ENCODE data around the gene PARM1.

Gene PARM1

GRCh38 chr4:75058486-75058885, 125.6 kb downstream of the PARM1 start:
- TF ChIP-seq, protein P1, sequence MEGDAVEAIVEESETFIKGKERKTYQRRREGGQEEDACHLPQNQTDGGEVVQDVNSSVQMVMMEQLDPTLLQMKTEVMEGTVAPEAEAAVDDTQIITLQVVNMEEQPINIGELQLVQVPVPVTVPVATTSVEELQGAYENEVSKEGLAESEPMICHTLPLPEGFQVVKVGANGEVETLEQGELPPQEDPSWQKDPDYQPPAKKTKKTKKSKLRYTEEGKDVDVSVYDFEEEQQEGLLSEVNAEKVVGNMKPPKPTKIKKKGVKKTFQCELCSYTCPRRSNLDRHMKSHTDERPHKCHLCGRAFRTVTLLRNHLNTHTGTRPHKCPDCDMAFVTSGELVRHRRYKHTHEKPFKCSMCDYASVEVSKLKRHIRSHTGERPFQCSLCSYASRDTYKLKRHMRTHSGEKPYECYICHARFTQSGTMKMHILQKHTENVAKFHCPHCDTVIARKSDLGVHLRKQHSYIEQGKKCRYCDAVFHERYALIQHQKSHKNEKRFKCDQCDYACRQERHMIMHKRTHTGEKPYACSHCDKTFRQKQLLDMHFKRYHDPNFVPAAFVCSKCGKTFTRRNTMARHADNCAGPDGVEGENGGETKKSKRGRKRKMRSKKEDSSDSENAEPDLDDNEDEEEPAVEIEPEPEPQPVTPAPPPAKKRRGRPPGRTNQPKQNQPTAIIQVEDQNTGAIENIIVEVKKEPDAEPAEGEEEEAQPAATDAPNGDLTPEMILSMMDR (IDR thresholded peaks at IDR 0.05; ENCODE audit: low read length, missing control alignments): no peak
- no peak overlapping the region for H3K4me3 ChIP-seq (replicated peaks; ENCODE audit: low read depth, low read length)

DNA sequence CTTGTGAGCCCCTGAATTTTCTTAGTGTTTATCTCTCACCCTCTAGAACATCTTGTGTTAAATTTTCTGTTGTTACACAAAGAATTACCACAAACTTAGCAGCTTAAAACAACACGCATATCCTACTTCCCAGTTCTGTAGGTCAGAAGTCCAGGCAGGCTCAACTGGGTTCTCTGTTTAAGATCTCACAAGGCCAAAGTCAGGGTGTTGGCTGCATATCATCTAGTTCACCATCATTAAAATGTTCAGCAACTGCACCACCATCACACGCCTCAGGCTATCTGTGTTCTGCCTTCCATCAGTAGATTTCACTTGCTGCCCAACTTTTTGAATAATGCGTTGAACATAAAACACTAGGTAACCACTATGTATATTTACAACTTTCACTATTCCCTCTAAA, 130.5 kb downstream of the PARM1 start:
- TF ChIP-seq, protein P1 (IDR thresholded peaks at IDR 0.05; ENCODE audit: low read length, missing control alignments): no peak
- no peak for DNase-seq (ENCODE audit: low read depth)

More at GRCh38 chr4:75058486-75058885, 125.6 kb downstream of the PARM1 start:
- no peak for DNase-seq (ENCODE audit: low read depth)

DNA sequence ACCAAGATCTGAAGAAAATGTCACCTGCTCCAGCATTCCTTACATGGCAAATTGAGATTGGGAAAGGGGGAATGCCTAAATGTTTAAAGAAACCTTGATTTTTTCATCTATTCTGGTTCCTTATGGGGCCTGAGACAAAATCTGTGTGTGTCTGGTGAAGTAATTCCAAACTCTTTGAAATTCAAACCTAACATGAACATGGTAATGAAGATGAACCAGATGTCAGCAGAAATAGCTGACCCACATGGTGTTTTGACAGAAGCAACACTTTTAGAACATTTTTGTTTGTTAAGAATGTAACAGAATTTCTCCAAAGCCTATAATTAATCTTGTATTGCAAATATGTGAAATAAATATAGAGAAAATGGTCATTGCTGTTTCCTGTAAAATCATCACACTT, 133.0 kb downstream of the PARM1 start:
- H3K4me3 ChIP-seq (replicated peaks; ENCODE audit: low read depth, low read length): no peak overlapping the region
- DNase-seq (ENCODE audit: low read depth): no peak
- TF ChIP-seq, protein P1 (IDR thresholded peaks at IDR 0.05; ENCODE audit: low read length, missing control alignments): no peak

More for the DNA sequence above, 130.5 kb downstream of the PARM1 start:
- no peak overlapping the region for H3K4me3 ChIP-seq (replicated peaks; ENCODE audit: low read depth, low read length)

DNA sequence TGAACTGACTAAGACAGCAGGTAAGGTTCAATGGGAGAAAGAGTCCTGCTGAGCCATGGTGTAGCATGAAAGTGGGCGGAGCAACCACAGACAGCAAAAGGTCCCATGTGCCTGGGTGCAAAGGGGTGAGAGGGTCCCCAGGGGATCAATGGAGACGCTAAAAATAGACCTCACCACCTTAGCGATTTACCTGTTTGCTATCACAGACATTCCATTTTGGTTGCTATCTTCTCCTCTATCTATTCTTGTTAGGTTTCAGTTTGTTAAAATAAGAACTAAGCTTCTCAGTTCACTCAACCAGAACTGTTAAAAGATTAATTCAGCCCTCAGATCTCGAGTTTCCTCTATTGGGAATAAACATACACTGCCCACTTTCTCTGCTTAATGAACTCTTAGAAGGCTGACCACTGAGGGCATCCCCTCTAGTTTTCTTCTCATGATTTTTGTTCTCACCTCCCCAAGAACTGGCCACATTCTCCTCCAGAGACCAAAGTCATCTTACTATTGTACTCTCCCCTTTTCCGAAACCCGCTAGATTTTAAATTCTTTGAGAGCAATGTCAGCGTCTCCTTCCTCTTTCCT, 136.7 kb downstream of the PARM1 start:
- no peak overlapping the region for H3K4me3 ChIP-seq (replicated peaks; ENCODE audit: low read depth, low read length)
- TF ChIP-seq, protein P1 (IDR thresholded peaks at IDR 0.05; ENCODE audit: low read length, missing control alignments): no peak
- no peak for DNase-seq (ENCODE audit: low read depth)

DNA sequence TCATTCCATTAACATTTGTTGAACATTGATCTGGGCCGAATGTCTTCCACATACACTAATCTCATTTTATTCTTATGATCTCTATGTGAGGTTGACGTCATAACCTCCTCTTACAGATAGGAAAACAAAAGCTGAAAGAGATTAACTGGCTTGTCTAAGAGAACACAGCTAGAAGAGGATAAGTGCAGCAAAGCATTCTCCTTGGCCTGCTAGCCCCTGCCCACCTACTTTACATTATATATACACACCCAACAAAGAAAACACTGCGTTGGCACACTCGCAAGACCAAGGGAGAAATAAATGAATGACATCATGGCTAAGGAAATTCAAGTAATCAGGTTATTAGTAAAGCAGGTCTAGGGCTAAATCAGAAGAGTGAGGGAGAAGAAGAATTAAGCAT, 138.4 kb downstream of the PARM1 start:
- no peak for DNase-seq (ENCODE audit: low read depth)
- H3K4me3 ChIP-seq (replicated peaks; ENCODE audit: low read depth, low read length): no peak overlapping the region
- TF ChIP-seq, protein P1 (IDR thresholded peaks at IDR 0.05; ENCODE audit: low read length, missing control alignments): no peak

DNA sequence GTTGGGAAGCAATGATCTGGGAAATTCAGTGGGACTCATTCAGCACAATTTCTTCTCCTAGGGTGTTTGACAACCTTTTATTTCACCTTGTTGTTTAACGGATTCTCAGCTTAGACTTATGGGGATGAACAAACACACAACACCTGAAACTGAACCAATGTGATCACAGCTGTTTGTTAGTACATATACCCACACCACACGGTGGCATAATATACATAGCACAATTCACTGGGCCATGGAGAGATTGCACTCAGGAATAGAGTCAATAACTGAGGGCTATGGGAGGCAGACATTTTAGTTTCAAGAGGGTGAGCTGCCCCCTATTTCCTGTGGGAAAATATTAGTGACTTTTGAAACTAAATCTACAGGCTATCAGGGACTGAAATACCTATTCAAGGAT, 148.0 kb downstream of the PARM1 start:
- H3K4me3 ChIP-seq (replicated peaks; ENCODE audit: low read depth, low read length): no peak overlapping the region
- DNase-seq (ENCODE audit: low read depth): no peak
- TF ChIP-seq, protein P1 (IDR thresholded peaks at IDR 0.05; ENCODE audit: low read length, missing control alignments): no peak

DNA sequence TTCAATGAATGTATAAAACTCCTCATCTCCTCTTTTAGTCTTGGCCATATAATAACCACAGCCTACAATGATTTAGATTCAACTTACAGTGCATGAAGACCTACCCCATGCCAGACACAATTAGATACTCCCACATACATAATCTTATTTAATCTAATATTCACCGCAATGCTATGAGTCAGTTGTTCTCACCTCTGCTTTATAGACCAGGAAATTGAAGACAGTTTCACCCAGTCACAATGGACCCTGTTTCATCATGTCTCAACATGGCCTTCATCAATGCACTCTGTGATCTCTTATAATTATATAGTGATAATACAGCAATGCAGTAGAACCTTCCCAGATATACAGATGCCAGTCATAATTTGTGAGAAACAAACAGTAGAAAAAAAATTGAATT, 148.6 kb downstream of the PARM1 start:
- no peak overlapping the region for H3K4me3 ChIP-seq (replicated peaks; ENCODE audit: low read depth, low read length)
- no peak for DNase-seq (ENCODE audit: low read depth)
- TF ChIP-seq, protein P1 (IDR thresholded peaks at IDR 0.05; ENCODE audit: low read length, missing control alignments): no peak

Measured in fibroblast of pulmonary artery (primary cell).